ENCODE measurements around the gene PDZD2. TPM values are rescaled to one million over a fixed set of nuclear protein-coding genes. Genes with fewer than 3 reads are reported as not detected.
"Not testable (repeated sequence)": the region's sequence is repeated elsewhere in the genome, so short reads cannot be mapped to it uniquely, and the experiment has no call there.

The PDZD2 gene
- total RNA-seq = 105 TPM

GRCh38 chr5:31638748-31639418 lies at the start of gene PDZD2:
Gene PDZD2 (plus strand): TSS chr5:31639131.
- DNase-seq (ENCODE audit: low spot score) = peak; percentile 86
- intact Hi-C loops (cut with DNase I) = no loop called here
- ATAC-seq = peak; percentile 86

GRCh38 chr5:31593665-31594064 lies 45.3 kb upstream of the PDZD2 start:
- no peak for DNase-seq (ENCODE audit: low spot score)
- ATAC-seq = no peak
- intact Hi-C loops (cut with DNase I) = no loop called here

- DNase-seq (ENCODE audit: low spot score) (no peak), ATAC-seq (no peak)
- intact Hi-C loops (cut with DNase I) = no loop called here
Measured at GRCh38 chr5:31596354-31596753, 42.6 kb upstream of the PDZD2 start.

- no peak for ATAC-seq
- intact Hi-C loops (cut with DNase I) = no loop called here
- no peak for DNase-seq (ENCODE audit: low spot score)
Measured at GRCh38 chr5:31598640-31599611, 40.0 kb upstream of the PDZD2 start.

GRCh38 chr5:31602305-31602704 lies 36.6 kb upstream of the PDZD2 start:
- DNase-seq (ENCODE audit: low spot score); ATAC-seq; intact Hi-C loops (cut with DNase I): not testable (repeated sequence)

- intact Hi-C loops (cut with DNase I) = no loop called here
- no peak for ATAC-seq
- DNase-seq (ENCODE audit: low spot score) = no peak
Measured at GRCh38 chr5:31604240-31604639, 34.7 kb upstream of the PDZD2 start.

GRCh38 chr5:31604644-31605043 lies 34.3 kb upstream of the PDZD2 start:
- intact Hi-C loops (cut with DNase I) = no loop called here
- DNase-seq (ENCODE audit: low spot score) = no peak
- no peak for ATAC-seq

- intact Hi-C loops (cut with DNase I) = no loop called here
- DNase-seq (ENCODE audit: low spot score) (no peak), ATAC-seq (no peak)
Measured at GRCh38 chr5:31605920-31606319, 33.0 kb upstream of the PDZD2 start.

GRCh38 chr5:31607546-31607945 lies 31.4 kb upstream of the PDZD2 start:
- DNase-seq (ENCODE audit: low spot score) (no peak), ATAC-seq (no peak)
- intact Hi-C loops (cut with DNase I) = no loop called here

- intact Hi-C loops (cut with DNase I) = no loop called here
- no peak for ATAC-seq
- no peak for DNase-seq (ENCODE audit: low spot score)
Measured at GRCh38 chr5:31611002-31611401, 27.9 kb upstream of the PDZD2 start.

GRCh38 chr5:31613651-31614050 lies 25.3 kb upstream of the PDZD2 start:
- intact Hi-C loops (cut with DNase I) = no loop called here

GRCh38 chr5:31614151-31615020 lies 24.5 kb upstream of the PDZD2 start:
- peak; percentile 46 for ATAC-seq
- intact Hi-C loops (cut with DNase I) = no loop called here
- no peak for DNase-seq (ENCODE audit: low spot score)

More at GRCh38 chr5:31613651-31614050, 25.3 kb upstream of the PDZD2 start:
- ATAC-seq = no peak
- no peak for DNase-seq (ENCODE audit: low spot score)

GRCh38 chr5:31617867-31618266 lies 21.1 kb upstream of the PDZD2 start:
- intact Hi-C loops (cut with DNase I) = no loop called here
- ATAC-seq (no peak), DNase-seq (ENCODE audit: low spot score) (no peak)

- DNase-seq (ENCODE audit: low spot score) = no peak
- intact Hi-C loops (cut with DNase I) = no loop called here
- no peak for ATAC-seq
Measured at GRCh38 chr5:31620026-31620425, 18.9 kb upstream of the PDZD2 start.

GRCh38 chr5:31623249-31623648 lies 15.7 kb upstream of the PDZD2 start:
- DNase-seq (ENCODE audit: low spot score) (no peak), ATAC-seq (no peak)
- intact Hi-C loops (cut with DNase I) = no loop called here

- ATAC-seq (no peak), DNase-seq (ENCODE audit: low spot score) (no peak)
- intact Hi-C loops (cut with DNase I) = no loop called here
Measured at GRCh38 chr5:31625394-31625793, 13.5 kb upstream of the PDZD2 start.

GRCh38 chr5:31626156-31626555 lies 12.8 kb upstream of the PDZD2 start:
- DNase-seq (ENCODE audit: low spot score) = no peak
- intact Hi-C loops (cut with DNase I) = no loop called here
- ATAC-seq = no peak

GRCh38 chr5:31626604-31627234 lies 12.2 kb upstream of the PDZD2 start:
- DNase-seq (ENCODE audit: low spot score) = no peak
- intact Hi-C loops (cut with DNase I) = no loop called here
- ATAC-seq = no peak

- intact Hi-C loops (cut with DNase I) = no loop called here
- DNase-seq (ENCODE audit: low spot score) = no peak
- ATAC-seq = peak; percentile 20
Measured at GRCh38 chr5:31630931-31631330, 8.0 kb upstream of the PDZD2 start.

Measured in sciatic nerve (tissue), 2 donors.